22Rv1 (cell line): ENCODE results near the gene PAPSS2.

Experiments
- CTCF ChIP-seq: fragments of 450-650 bp; IDR thresholded peaks from 2 replicates; pipeline ENCODE4 v1.5.1; 2017; ENCODE audit warnings: mild to moderate bottlenecking
- ZFX ChIP-seq: fragments of 450-650 bp; IDR thresholded peaks from 2 replicates; pipeline ENCODE4 v1.6.1; 2017; ENCODE audit warnings: antibody characterized with exemption, borderline replicate concordance

DNA sequence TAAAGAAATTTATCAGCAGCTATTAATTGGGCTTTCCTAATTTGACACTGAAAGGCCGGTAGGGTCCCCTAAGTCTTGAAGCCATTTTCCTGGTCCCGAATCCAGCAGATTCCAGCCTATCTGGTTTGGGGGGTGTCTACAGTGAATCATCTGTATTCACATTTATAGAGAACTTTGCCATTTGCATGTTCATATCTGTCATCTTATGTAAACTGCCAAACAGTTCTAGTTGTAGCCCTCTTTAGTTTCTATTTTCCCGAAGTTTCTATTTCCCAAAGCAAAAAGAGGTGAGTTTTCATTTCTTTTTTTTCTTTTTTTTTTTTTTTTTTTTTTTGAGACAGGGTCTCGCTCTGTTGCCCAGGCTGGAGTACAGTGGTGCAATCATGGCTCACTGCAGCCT, 47.6 kb downstream of the PAPSS2 start:
- TF ChIP-seq CTCF (no peak), ZFX (no peak)
